Neural cell (in vitro differentiated cells): ENCODE results near the gene NUDT1.

Experiments
- EP300 ChIP-seq: fragments of 450-650 bp; conservative IDR thresholded peaks from 2 replicates; pipeline ENCODE4 v1.6.1; 2014; ENCODE audit warnings: antibody characterized with exemption, mild to moderate bottlenecking, moderate library complexity; ENCODE audit not compliant: poor library complexity, severe bottlenecking
- EZH2 ChIP-seq: fragments of 200-600, 300-800 bp; shearing (Covaris generic), sonication (generic); IDR thresholded peaks from 2 replicates; pipeline ENCODE4 v1.6.1; 2014; ENCODE audit warnings: antibody characterized with exemption, low read length, borderline replicate concordance, mild to moderate bottlenecking; ENCODE audit not compliant: insufficient read depth, poor library complexity, severe bottlenecking
- POLR2AphosphoS5 ChIP-seq: IDR thresholded peaks from 2 replicates; pipeline ENCODE4 v1.6.1; 2012
- RAD21 ChIP-seq: fragments of 450-650 bp; conservative IDR thresholded peaks from 2 replicates; pipeline ENCODE4 v1.6.1; 2014; ENCODE audit warnings: antibody characterized with exemption, mild to moderate bottlenecking, moderate library complexity
- SMC3 ChIP-seq: fragments of 450-650 bp; conservative IDR thresholded peaks from 2 replicates; pipeline ENCODE4 v1.6.1; 2014; ENCODE audit warnings: antibody characterized with exemption, mild to moderate bottlenecking, moderate library complexity; ENCODE audit not compliant: poor library complexity
- TF ChIP-seq, protein P1 (sequence below): fragments of 450-650 bp; IDR thresholded peaks from 2 replicates; pipeline ENCODE4 v1.5.1; 2014; ENCODE audit warnings: antibody characterized with exemption, mild to moderate bottlenecking, moderate library complexity; ENCODE audit not compliant: poor library complexity, severe bottlenecking
- TF ChIP-seq, protein P2 (sequence below): IDR thresholded peaks from 2 replicates; pipeline ENCODE4 v1.6.1; 2012; ENCODE audit warnings: borderline replicate concordance

DNA sequence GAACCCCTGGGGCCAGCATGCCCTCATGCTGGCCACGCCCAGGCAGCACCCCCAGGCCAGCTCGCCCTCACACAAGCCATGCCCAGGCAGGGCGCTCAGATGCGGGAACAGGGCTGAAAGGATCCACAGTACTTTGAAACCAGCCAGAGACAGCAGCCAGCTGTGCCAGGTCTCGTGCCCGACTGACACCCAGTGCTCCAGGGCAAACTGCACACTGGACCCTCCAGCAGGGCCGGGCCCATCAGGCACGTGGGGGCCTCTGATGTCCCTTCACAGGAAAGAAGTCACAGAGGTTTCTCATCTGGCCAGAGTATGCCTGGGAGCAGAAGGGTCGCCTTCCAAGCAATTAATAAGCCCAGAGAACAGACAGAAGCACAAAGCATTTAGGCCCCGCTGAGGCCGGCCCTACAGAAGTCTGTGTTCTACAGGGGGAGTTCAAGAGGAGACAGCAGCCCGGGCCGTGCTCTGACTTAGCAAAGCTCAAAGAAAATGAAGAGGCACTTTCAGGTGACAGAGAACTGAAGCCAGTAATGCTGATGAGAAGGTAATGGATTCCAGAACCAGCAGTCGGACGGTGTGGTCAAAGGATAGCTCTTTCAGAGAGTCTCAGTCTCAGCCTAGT, 30.7 kb upstream of the NUDT1 start:
- TF ChIP-seq POLR2AphosphoS5 (no peak), EP300 (no peak), SMC3 (no peak), RAD21 (no peak), EZH2 (no peak)
- TF ChIP-seq, protein P1, sequence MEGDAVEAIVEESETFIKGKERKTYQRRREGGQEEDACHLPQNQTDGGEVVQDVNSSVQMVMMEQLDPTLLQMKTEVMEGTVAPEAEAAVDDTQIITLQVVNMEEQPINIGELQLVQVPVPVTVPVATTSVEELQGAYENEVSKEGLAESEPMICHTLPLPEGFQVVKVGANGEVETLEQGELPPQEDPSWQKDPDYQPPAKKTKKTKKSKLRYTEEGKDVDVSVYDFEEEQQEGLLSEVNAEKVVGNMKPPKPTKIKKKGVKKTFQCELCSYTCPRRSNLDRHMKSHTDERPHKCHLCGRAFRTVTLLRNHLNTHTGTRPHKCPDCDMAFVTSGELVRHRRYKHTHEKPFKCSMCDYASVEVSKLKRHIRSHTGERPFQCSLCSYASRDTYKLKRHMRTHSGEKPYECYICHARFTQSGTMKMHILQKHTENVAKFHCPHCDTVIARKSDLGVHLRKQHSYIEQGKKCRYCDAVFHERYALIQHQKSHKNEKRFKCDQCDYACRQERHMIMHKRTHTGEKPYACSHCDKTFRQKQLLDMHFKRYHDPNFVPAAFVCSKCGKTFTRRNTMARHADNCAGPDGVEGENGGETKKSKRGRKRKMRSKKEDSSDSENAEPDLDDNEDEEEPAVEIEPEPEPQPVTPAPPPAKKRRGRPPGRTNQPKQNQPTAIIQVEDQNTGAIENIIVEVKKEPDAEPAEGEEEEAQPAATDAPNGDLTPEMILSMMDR = no peak
- TF ChIP-seq, protein P2, sequence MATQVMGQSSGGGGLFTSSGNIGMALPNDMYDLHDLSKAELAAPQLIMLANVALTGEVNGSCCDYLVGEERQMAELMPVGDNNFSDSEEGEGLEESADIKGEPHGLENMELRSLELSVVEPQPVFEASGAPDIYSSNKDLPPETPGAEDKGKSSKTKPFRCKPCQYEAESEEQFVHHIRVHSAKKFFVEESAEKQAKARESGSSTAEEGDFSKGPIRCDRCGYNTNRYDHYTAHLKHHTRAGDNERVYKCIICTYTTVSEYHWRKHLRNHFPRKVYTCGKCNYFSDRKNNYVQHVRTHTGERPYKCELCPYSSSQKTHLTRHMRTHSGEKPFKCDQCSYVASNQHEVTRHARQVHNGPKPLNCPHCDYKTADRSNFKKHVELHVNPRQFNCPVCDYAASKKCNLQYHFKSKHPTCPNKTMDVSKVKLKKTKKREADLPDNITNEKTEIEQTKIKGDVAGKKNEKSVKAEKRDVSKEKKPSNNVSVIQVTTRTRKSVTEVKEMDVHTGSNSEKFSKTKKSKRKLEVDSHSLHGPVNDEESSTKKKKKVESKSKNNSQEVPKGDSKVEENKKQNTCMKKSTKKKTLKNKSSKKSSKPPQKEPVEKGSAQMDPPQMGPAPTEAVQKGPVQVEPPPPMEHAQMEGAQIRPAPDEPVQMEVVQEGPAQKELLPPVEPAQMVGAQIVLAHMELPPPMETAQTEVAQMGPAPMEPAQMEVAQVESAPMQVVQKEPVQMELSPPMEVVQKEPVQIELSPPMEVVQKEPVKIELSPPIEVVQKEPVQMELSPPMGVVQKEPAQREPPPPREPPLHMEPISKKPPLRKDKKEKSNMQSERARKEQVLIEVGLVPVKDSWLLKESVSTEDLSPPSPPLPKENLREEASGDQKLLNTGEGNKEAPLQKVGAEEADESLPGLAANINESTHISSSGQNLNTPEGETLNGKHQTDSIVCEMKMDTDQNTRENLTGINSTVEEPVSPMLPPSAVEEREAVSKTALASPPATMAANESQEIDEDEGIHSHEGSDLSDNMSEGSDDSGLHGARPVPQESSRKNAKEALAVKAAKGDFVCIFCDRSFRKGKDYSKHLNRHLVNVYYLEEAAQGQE = no peak
